Stimulated activated naive CD4-positive, alpha-beta T cell (primary cell): ENCODE measurements around the gene DOCK8.
"Not testable (repeated sequence)": the region's sequence is repeated elsewhere in the genome, so short reads cannot be mapped to it uniquely, and the experiment has no call there.

ENCODE experiments used
- DNase-seq, 6 experiments: peaks; one replicate each; lab custom pipeline; 2025; lab: John Stamatoyannopoulos, UW

DOCK8 gene

GRCh38 chr9:224582-225520 is 10.2 kb downstream of the DOCK8 start:
- no peak for DNase-seq

- no peak for DNase-seq
Measured at GRCh38 chr9:227860-228259, 13.2 kb downstream of the DOCK8 start.

GRCh38 chr9:228929-229695 is 14.4 kb downstream of the DOCK8 start:
- no peak for DNase-seq

GRCh38 chr9:231625-232024 is 17.0 kb downstream of the DOCK8 start:
- not testable (repeated sequence) for DNase-seq

GRCh38 chr9:233708-234107 is 19.0 kb downstream of the DOCK8 start:
- not testable (repeated sequence) for DNase-seq

GRCh38 chr9:237141-237857 is 22.6 kb downstream of the DOCK8 start:
- DNase-seq, result no peak

GRCh38 chr9:237858-238345 is 23.2 kb downstream of the DOCK8 start:
- DNase-seq, result no peak

GRCh38 chr9:242461-243080 is 27.9 kb downstream of the DOCK8 start:
- no peak for DNase-seq

GRCh38 chr9:248278-248961 is 33.8 kb downstream of the DOCK8 start:
- no peak for DNase-seq

- peak in 2 of 6 experiments; percentile 5 to 9 for DNase-seq
Measured at GRCh38 chr9:249025-249424, 34.4 kb downstream of the DOCK8 start.

- no peak for DNase-seq
Measured at GRCh38 chr9:250039-250438, 35.4 kb downstream of the DOCK8 start.

- DNase-seq, result no peak
Measured at GRCh38 chr9:250625-251024, 36.0 kb downstream of the DOCK8 start.

GRCh38 chr9:251398-251797 is 36.7 kb downstream of the DOCK8 start:
- no peak for DNase-seq

GRCh38 chr9:253539-253938 is 38.9 kb downstream of the DOCK8 start:
- DNase-seq, result no peak

GRCh38 chr9:254516-254915 is 39.9 kb downstream of the DOCK8 start:
- no peak for DNase-seq

GRCh38 chr9:257957-258356 is 43.3 kb downstream of the DOCK8 start:
- no peak for DNase-seq

- no peak for DNase-seq
Measured at GRCh38 chr9:259405-260404, 45.0 kb downstream of the DOCK8 start.

- DNase-seq, result no peak
Measured at GRCh38 chr9:264231-264630, 49.6 kb downstream of the DOCK8 start.

- no peak for DNase-seq
Measured at GRCh38 chr9:265209-265870, 50.7 kb downstream of the DOCK8 start.
